Mesenchymal stem cell (in vitro differentiated cells and primary cell): ENCODE results near the gene SLC35F3.

ENCODE experiments used
- DNase-seq: peaks from one replicate; pipeline ENCODE4 v3.0.0-alpha.2; 2013
- H2AFZ ChIP-seq: one replicate; pipeline ENCODE4 v1.6.1; 2013; ENCODE audit warnings: low read depth, mild to moderate bottlenecking, control low read depth, inconsistent platforms, low read length, moderate library complexity
- H2AK5ac ChIP-seq: 2 replicates; pipeline ENCODE4 v1.6.1; 2013; ENCODE audit warnings: low read length, moderate library complexity, mild to moderate bottlenecking, inconsistent platforms; ENCODE audit not compliant: severe bottlenecking
- H2BK120ac ChIP-seq: one replicate; pipeline ENCODE4 v1.6.1; 2013; ENCODE audit warnings: low read depth, mild to moderate bottlenecking, inconsistent platforms, low read length, moderate library complexity
- H2BK12ac ChIP-seq, 2 experiments: one replicate each; pipeline ENCODE4 v1.6.1; 2013; ENCODE audit warnings: inconsistent platforms in 2 of 2, low read length in 2 of 2, mild to moderate bottlenecking in 2 of 2, moderate library complexity in 2 of 2, control low read depth in 1 of 2
- H2BK15ac ChIP-seq: one replicate; pipeline ENCODE4 v1.6.1; 2013; ENCODE audit warnings: mild to moderate bottlenecking, low read depth, inconsistent platforms; ENCODE audit not compliant: poor library complexity, severe bottlenecking
- H2BK5ac ChIP-seq: 2 replicates; pipeline ENCODE4 v1.6.1; 2013; ENCODE audit warnings: low read depth, mild to moderate bottlenecking, low read length, control low read depth, inconsistent platforms; ENCODE audit not compliant: poor library complexity, severe bottlenecking
- H3K14ac ChIP-seq, 2 experiments: one replicate each; pipeline ENCODE4 v1.6.1; 2013; ENCODE audit warnings: inconsistent platforms in 2 of 2, low read length in 2 of 2, control low read depth in 1 of 2, mild to moderate bottlenecking in 1 of 2, moderate library complexity in 1 of 2
- H3K18ac ChIP-seq, 2 experiments: one replicate each; pipeline ENCODE4 v1.6.1; 2013; ENCODE audit warnings: inconsistent platforms in 2 of 2, low read length in 2 of 2, control low read depth in 1 of 2, low read depth in 1 of 2, mild to moderate bottlenecking in 1 of 2
- H3K23ac ChIP-seq, 2 experiments: one replicate each; pipeline ENCODE4 v1.6.1; 2013; ENCODE audit warnings: inconsistent platforms in 2 of 2, low read length in 2 of 2, mild to moderate bottlenecking in 2 of 2, moderate library complexity in 2 of 2, control low read depth in 1 of 2
- H3K27ac ChIP-seq: 2 replicates; pipeline ENCODE4 v1.5.1; 2013; ENCODE audit warnings: mild to moderate bottlenecking, moderate library complexity, low read length, control low read depth, inconsistent platforms; ENCODE audit not compliant: poor library complexity, severe bottlenecking
- H3K27me3 ChIP-seq, 2 experiments: 2 replicates each; pipeline versions ENCODE4 v1.6.1 to v1.7.0; 2013; ENCODE audit warnings: low read length in 2 of 2, mild to moderate bottlenecking in 2 of 2, moderate library complexity in 2 of 2, control low read depth in 1 of 2, inconsistent platforms in 1 of 2; ENCODE audit not compliant: control insufficient read depth in 1 of 2, insufficient read depth in 1 of 2
- H3K36me3 ChIP-seq, 2 experiments: 2 replicates each; pipeline versions ENCODE4 v1.6.1 to v1.7.0; 2013; ENCODE audit warnings: low read length in 2 of 2, control low read depth in 1 of 2, inconsistent platforms in 1 of 2, low read depth in 1 of 2, mild to moderate bottlenecking in 1 of 2; ENCODE audit not compliant: insufficient read depth in 2 of 2, control insufficient read depth in 1 of 2
- H3K4ac ChIP-seq, 2 experiments: one replicate each; pipeline ENCODE4 v1.6.1; 2013; ENCODE audit warnings: inconsistent platforms in 2 of 2, low read length in 2 of 2, mild to moderate bottlenecking in 2 of 2, moderate library complexity in 2 of 2, control low read depth in 1 of 2, low read depth in 1 of 2
- H3K4me1 ChIP-seq: 2 replicates; pipeline ENCODE4 v1.6.1; 2013; ENCODE audit warnings: low read depth, low read length, control low read depth; ENCODE audit not compliant: control insufficient read depth, insufficient read depth
- H3K4me2 ChIP-seq: 2 replicates; pipeline ENCODE4 v1.6.1; 2013; ENCODE audit warnings: low read length, mild to moderate bottlenecking, inconsistent platforms; ENCODE audit not compliant: poor library complexity, severe bottlenecking
- H3K4me3 ChIP-seq, 2 experiments: 2 replicates each; pipeline versions ENCODE4 v1.5.1 to v1.7.0; 2013; ENCODE audit warnings: low read length in 2 of 2, mild to moderate bottlenecking in 2 of 2, control low read depth in 1 of 2, low read depth in 1 of 2; ENCODE audit not compliant: insufficient read depth in 1 of 2
- H3K79me1 ChIP-seq: replicated peaks from 2 replicates; pipeline ENCODE4 v1.6.1; 2013; ENCODE audit warnings: mild to moderate bottlenecking, control low read depth, low read length, inconsistent platforms; ENCODE audit not compliant: poor library complexity, severe bottlenecking
- H3K9ac ChIP-seq: 2 replicates; pipeline ENCODE4 v1.7.0; 2013; ENCODE audit warnings: mild to moderate bottlenecking, low read length, moderate library complexity
- H3K9me3 ChIP-seq: 2 replicates; pipeline ENCODE4 v1.7.0; 2013; ENCODE audit warnings: mild to moderate bottlenecking, low read length; ENCODE audit not compliant: control insufficient read depth
- H4K8ac ChIP-seq: one replicate; pipeline ENCODE4 v1.6.1; 2013; ENCODE audit warnings: inconsistent platforms, mild to moderate bottlenecking, low read length, moderate library complexity
- H4K91ac ChIP-seq: one replicate; pipeline ENCODE4 v1.6.1; 2013; ENCODE audit warnings: mild to moderate bottlenecking, low read length, inconsistent platforms
- WGBS: methylation state at CpG from one replicate; pipeline ENCODE4 v1.1.7; 2013; ENCODE audit warnings: mixed read lengths; 5-methylcytosine and 5-hydroxymethylcytosine counted together

The SLC35F3 gene

DNA sequence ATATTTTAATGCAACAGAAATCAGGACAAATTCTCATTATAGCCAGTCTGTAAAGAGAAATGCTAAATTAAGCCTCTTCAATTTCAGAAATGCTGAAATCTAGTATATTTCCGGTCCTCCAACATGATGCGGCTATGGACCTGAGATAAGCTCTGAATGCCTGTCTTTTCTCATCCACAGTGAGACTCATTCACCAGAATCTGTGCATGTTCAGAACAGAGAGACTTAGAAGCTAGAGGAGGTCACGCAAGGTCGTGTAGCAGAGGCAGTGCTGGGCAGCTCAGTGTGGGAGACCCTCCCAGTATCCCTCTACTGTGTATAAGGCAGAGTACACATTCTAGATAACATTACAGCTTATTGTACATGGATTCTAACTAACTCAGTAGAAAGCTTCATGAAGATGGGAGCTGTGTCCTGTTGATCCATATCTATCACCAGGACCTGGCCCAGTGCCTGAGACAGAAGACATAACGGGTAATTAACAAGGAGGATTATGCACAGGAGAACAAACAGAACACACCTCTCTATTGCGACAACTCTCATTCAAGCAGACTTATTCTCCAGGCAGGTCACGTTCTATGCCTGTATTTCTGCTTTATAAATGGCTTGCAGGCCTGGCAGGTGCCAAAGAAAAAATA is 371.8 kb downstream of the SLC35F3 start:
- no peak overlapping the region for H2BK5ac ChIP-seq
- H3K9me3 ChIP-seq = no peaks in the 10 kb centered on the region
- DNase-seq = no peak
- WGBS = 88% methylated on average over 7 of the region's 7 CpGs
- H3K4me2 ChIP-seq = no peak overlapping the region
- no peaks in the 10 kb centered on the region for H3K79me1 ChIP-seq
- no peak overlapping the region for H3K4ac ChIP-seq
- no peak overlapping the region for H3K14ac ChIP-seq
- no peak overlapping the region for H2BK12ac ChIP-seq
- H2BK120ac ChIP-seq = no peak overlapping the region
- no peak overlapping the region for H2AK5ac ChIP-seq
- H3K4me3 ChIP-seq = no peak overlapping the region
- no peak overlapping the region for H4K91ac ChIP-seq
- no peak overlapping the region for H3K18ac ChIP-seq
- H4K8ac ChIP-seq = no peak overlapping the region
- H2BK15ac ChIP-seq = no peak overlapping the region
- H3K23ac ChIP-seq = no peak overlapping the region
- no peaks in the 10 kb centered on the region for H3K27me3 ChIP-seq
- no peaks in the 10 kb centered on the region for H3K36me3 ChIP-seq
- H2AFZ ChIP-seq = no peak overlapping the region
- no peak overlapping the region for H3K9ac ChIP-seq
- no peaks in the 10 kb centered on the region for H3K4me1 ChIP-seq
- H3K27ac ChIP-seq = no peak overlapping the region

DNA sequence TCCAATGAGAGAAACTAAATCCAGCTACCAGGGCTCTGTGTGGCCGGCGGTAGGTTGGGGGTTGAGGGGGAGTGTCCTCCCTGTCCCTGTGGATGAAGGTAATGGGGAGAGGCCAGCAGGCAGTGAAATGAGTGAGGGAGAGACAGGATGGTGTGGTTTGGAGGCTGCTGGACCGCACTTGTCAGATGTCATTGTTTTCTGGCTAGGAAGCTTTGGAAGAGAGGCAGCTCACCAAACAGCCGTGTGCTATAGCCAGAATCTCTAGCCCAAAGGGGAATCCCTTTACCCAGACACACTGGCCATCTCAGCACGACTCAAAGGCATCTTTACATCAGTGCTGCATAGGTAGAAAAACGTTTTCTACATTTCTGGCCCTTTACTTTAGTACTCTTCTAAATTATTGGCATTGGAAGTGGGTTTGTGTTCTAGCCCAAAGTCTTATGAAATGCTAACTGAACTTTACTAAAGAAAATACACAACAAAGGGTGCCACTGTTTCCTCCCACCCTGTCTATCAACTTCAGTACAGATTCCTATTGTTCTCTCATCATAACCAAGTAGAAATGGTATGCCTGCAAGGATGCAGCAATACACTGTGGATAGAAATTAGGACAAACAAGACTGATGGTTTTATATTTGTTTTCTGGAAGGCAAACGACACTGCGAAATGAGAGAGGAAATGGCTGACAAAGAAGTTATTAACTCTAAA is 372.8 kb downstream of the SLC35F3 start:
- H3K4ac ChIP-seq = no peak overlapping the region
- no peak overlapping the region for H2BK5ac ChIP-seq
- H3K4me3 ChIP-seq = no peak overlapping the region
- no peak overlapping the region for H3K27ac ChIP-seq
- no peak overlapping the region for H2AK5ac ChIP-seq
- no peak overlapping the region for H2AFZ ChIP-seq
- no peaks in the 10 kb centered on the region for H3K79me1 ChIP-seq
- H3K18ac ChIP-seq = no peak overlapping the region
- H4K91ac ChIP-seq = no peak overlapping the region
- no peaks in the 10 kb centered on the region for H3K27me3 ChIP-seq
- H2BK120ac ChIP-seq = no peak overlapping the region
- no peak overlapping the region for H3K14ac ChIP-seq
- no peak overlapping the region for H2BK12ac ChIP-seq
- WGBS = 85% methylated on average over 6 of the region's 8 CpGs
- no peak overlapping the region for H3K23ac ChIP-seq
- DNase-seq = no peak
- no peaks in the 10 kb centered on the region for H3K4me1 ChIP-seq
- H4K8ac ChIP-seq = no peak overlapping the region
- H3K36me3 ChIP-seq = no peaks in the 10 kb centered on the region
- H3K4me2 ChIP-seq = no peak overlapping the region
- H3K9ac ChIP-seq = no peak overlapping the region
- no peaks in the 10 kb centered on the region for H3K9me3 ChIP-seq
- H2BK15ac ChIP-seq = no peak overlapping the region

DNA sequence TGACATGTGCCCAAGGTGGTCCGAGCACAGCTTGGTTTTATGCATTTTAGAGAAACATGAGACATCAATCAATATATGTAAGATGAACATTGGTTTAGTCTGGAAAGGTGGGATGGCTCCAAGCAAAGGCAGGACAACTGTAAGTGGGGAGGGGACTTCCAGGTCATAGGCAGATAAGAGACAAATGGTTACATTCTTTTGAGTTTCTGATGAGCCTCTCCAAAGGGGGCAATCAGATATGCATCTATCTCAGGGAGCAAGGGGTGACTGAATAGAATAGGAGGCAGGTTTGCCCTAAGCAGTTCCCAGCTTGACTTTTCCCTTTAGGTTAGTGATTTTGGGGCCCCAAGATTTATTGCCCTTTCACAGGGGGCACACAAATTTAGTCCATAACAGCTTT is 374.5 kb downstream of the SLC35F3 start:
- Histone ChIP-seq H2AFZ (no peak overlapping the region), H2AK5ac (no peak overlapping the region), H3K9ac (no peak overlapping the region), H4K8ac (no peak overlapping the region), H2BK12ac (no peak overlapping the region), H3K79me1 (no peaks in the 10 kb centered on the region), H3K4me3 (no peak overlapping the region), H3K4ac (no peak overlapping the region), H4K91ac (no peak overlapping the region), H2BK120ac (no peak overlapping the region), H2BK5ac (no peak overlapping the region), H3K4me2 (no peak overlapping the region), H3K18ac (no peak overlapping the region), H3K23ac (no peak overlapping the region), H3K9me3 (no peaks in the 10 kb centered on the region), H3K27me3 (no peaks in the 10 kb centered on the region), H2BK15ac (no peak overlapping the region), H3K4me1 (no peaks in the 10 kb centered on the region), H3K14ac (no peak overlapping the region), H3K27ac (no peak overlapping the region), H3K36me3 (no peaks in the 10 kb centered on the region)
- WGBS = 62% methylated on average over 1 of the region's 1 CpG
- DNase-seq = no peak

DNA sequence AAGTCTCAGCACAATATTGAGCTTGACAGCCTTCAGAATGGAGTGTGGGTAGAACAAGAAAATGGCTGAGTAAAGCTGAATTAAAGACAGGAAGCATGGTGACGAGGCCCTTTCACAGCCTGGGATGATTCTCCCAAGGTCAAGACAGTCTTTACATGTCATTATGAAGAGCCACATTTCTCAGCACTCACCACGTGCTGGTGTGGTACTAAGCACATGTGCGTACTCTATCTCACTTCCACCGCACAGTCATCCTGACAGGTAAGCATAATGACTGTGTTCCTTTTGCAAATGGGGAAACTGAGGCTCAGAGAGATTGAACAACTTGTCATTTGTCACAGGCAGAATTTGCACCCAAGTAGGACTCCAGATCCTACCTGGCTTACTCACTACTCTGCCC is 376.0 kb downstream of the SLC35F3 start:
- no peak overlapping the region for H2AFZ ChIP-seq
- DNase-seq = no peak
- H3K27ac ChIP-seq = no peak overlapping the region
- 49% methylated on average over 4 of the region's 4 CpGs for WGBS
- no peak overlapping the region for H3K23ac ChIP-seq
- no peaks in the 10 kb centered on the region for H3K79me1 ChIP-seq
- H3K9me3 ChIP-seq = no peaks in the 10 kb centered on the region
- no peak overlapping the region for H3K14ac ChIP-seq
- no peak overlapping the region for H2BK120ac ChIP-seq
- no peak overlapping the region for H4K8ac ChIP-seq
- no peaks in the 10 kb centered on the region for H3K27me3 ChIP-seq
- H3K9ac ChIP-seq = no peak overlapping the region
- no peak overlapping the region for H2BK5ac ChIP-seq
- H3K4ac ChIP-seq = no peak overlapping the region
- H2AK5ac ChIP-seq = no peak overlapping the region
- H3K4me1 ChIP-seq = no peaks in the 10 kb centered on the region
- H3K18ac ChIP-seq = no peak overlapping the region
- H4K91ac ChIP-seq = no peak overlapping the region
- H3K4me2 ChIP-seq = no peak overlapping the region
- H3K36me3 ChIP-seq = no peaks in the 10 kb centered on the region
- H2BK12ac ChIP-seq = no peak overlapping the region
- no peak overlapping the region for H2BK15ac ChIP-seq
- H3K4me3 ChIP-seq = no peak overlapping the region
